ENCODE measurements around the gene SUGCT.

SUGCT gene

GRCh38 chr7:40297741-40298311, 163.0 kb downstream of the SUGCT start:
- H3K4me1 Mint-ChIP-seq (ENCODE audit: low read depth), result peaks cover 2% of the 10 kb centered on the region
- H3K9me3 Mint-ChIP-seq, result no peaks in the 10 kb centered on the region
- no peaks in the 10 kb centered on the region for H3K36me3 Mint-ChIP-seq (ENCODE audit: low read depth)
- no peak overlapping the region for H3K27ac Mint-ChIP-seq
- no peak overlapping the region for H3K4me3 Mint-ChIP-seq
- no peaks in the 10 kb centered on the region for H3K27me3 Mint-ChIP-seq (ENCODE audit: low read depth)

- Mint-ChIP-seq H3K4me1 (ENCODE audit: low read depth) (peaks cover 2% of the 10 kb centered on the region), H3K36me3 (ENCODE audit: low read depth) (no peaks in the 10 kb centered on the region), H3K4me3 (no peak overlapping the region)
Measured at GRCh38 chr7:40298421-40298820, 163.6 kb downstream of the SUGCT start.

GRCh38 chr7:40299097-40299496, 164.3 kb downstream of the SUGCT start:
- H3K27ac Mint-ChIP-seq, result no peak overlapping the region

More at GRCh38 chr7:40298421-40298820, 163.6 kb downstream of the SUGCT start:
- Mint-ChIP-seq H3K9me3 (no peaks in the 10 kb centered on the region), H3K27me3 (ENCODE audit: low read depth) (no peaks in the 10 kb centered on the region), H3K27ac (no peak overlapping the region)

GRCh38 chr7:40300146-40300670, 165.4 kb downstream of the SUGCT start:
- H3K27me3 Mint-ChIP-seq (ENCODE audit: low read depth), result no peaks in the 10 kb centered on the region
- H3K9me3 Mint-ChIP-seq, result no peaks in the 10 kb centered on the region

More at GRCh38 chr7:40299097-40299496, 164.3 kb downstream of the SUGCT start:
- Mint-ChIP-seq H3K27me3 (ENCODE audit: low read depth) (no peaks in the 10 kb centered on the region), H3K4me3 (no peak overlapping the region), H3K9me3 (no peaks in the 10 kb centered on the region), H3K36me3 (ENCODE audit: low read depth) (no peaks in the 10 kb centered on the region), H3K4me1 (ENCODE audit: low read depth) (peaks cover 2% of the 10 kb centered on the region)

GRCh38 chr7:40301486-40302068, 166.8 kb downstream of the SUGCT start:
- Mint-ChIP-seq H3K4me1 (ENCODE audit: low read depth) (peaks cover 2% of the 10 kb centered on the region), H3K27me3 (ENCODE audit: low read depth) (no peaks in the 10 kb centered on the region), H3K4me3 (no peak overlapping the region), H3K27ac (no peak overlapping the region), H3K9me3 (no peaks in the 10 kb centered on the region), H3K36me3 (ENCODE audit: low read depth) (no peaks in the 10 kb centered on the region)

More at GRCh38 chr7:40300146-40300670, 165.4 kb downstream of the SUGCT start:
- peaks cover 2% of the 10 kb centered on the region for H3K4me1 Mint-ChIP-seq (ENCODE audit: low read depth)
- H3K36me3 Mint-ChIP-seq (ENCODE audit: low read depth), result no peaks in the 10 kb centered on the region
- no peak overlapping the region for H3K4me3 Mint-ChIP-seq
- H3K27ac Mint-ChIP-seq, result no peak overlapping the region

GRCh38 chr7:40303996-40304395, 169.2 kb downstream of the SUGCT start:
- Mint-ChIP-seq H3K27ac (no peak overlapping the region), H3K4me3 (no peak overlapping the region), H3K4me1 (ENCODE audit: low read depth) (peaks cover under 1% of the 10 kb centered on the region), H3K9me3 (no peaks in the 10 kb centered on the region), H3K27me3 (ENCODE audit: low read depth) (no peaks in the 10 kb centered on the region), H3K36me3 (ENCODE audit: low read depth) (no peaks in the 10 kb centered on the region)

- no peaks in the 10 kb centered on the region for H3K4me1 Mint-ChIP-seq (ENCODE audit: low read depth)
- H3K27me3 Mint-ChIP-seq (ENCODE audit: low read depth), result no peaks in the 10 kb centered on the region
- H3K4me3 Mint-ChIP-seq, result no peak overlapping the region
- H3K9me3 Mint-ChIP-seq, result no peaks in the 10 kb centered on the region
- no peaks in the 10 kb centered on the region for H3K36me3 Mint-ChIP-seq (ENCODE audit: low read depth)
- H3K27ac Mint-ChIP-seq, result no peak overlapping the region
Measured at GRCh38 chr7:40305229-40305628, 170.4 kb downstream of the SUGCT start.

- no peak overlapping the region for H3K27ac Mint-ChIP-seq
- no peaks in the 10 kb centered on the region for H3K27me3 Mint-ChIP-seq (ENCODE audit: low read depth)
- no peaks in the 10 kb centered on the region for H3K9me3 Mint-ChIP-seq
Measured at GRCh38 chr7:40306025-40306424, 171.2 kb downstream of the SUGCT start.

GRCh38 chr7:40306596-40306995, 171.8 kb downstream of the SUGCT start:
- Mint-ChIP-seq H3K27me3 (ENCODE audit: low read depth) (no peaks in the 10 kb centered on the region), H3K27ac (no peak overlapping the region), H3K36me3 (ENCODE audit: low read depth) (no peaks in the 10 kb centered on the region), H3K4me1 (ENCODE audit: low read depth) (peaks cover 2% of the 10 kb centered on the region), H3K4me3 (no peak overlapping the region), H3K9me3 (no peaks in the 10 kb centered on the region)

More at GRCh38 chr7:40306025-40306424, 171.2 kb downstream of the SUGCT start:
- Mint-ChIP-seq H3K4me1 (ENCODE audit: low read depth) (no peaks in the 10 kb centered on the region), H3K4me3 (no peak overlapping the region), H3K36me3 (ENCODE audit: low read depth) (no peaks in the 10 kb centered on the region)

- no peaks in the 10 kb centered on the region for H3K36me3 Mint-ChIP-seq (ENCODE audit: low read depth)
- no peak overlapping the region for H3K4me3 Mint-ChIP-seq
- no peak overlapping the region for H3K27ac Mint-ChIP-seq
Measured at GRCh38 chr7:40310258-40310657, 175.5 kb downstream of the SUGCT start.

GRCh38 chr7:40311307-40311706, 176.5 kb downstream of the SUGCT start:
- H3K27me3 Mint-ChIP-seq (ENCODE audit: low read depth), result no peaks in the 10 kb centered on the region
- no peaks in the 10 kb centered on the region for H3K36me3 Mint-ChIP-seq (ENCODE audit: low read depth)
- H3K4me3 Mint-ChIP-seq, result no peak overlapping the region
- H3K27ac Mint-ChIP-seq, result no peak overlapping the region
- H3K4me1 Mint-ChIP-seq (ENCODE audit: low read depth), result peaks cover 2% of the 10 kb centered on the region
- H3K9me3 Mint-ChIP-seq, result no peaks in the 10 kb centered on the region

More at GRCh38 chr7:40310258-40310657, 175.5 kb downstream of the SUGCT start:
- H3K27me3 Mint-ChIP-seq (ENCODE audit: low read depth), result no peaks in the 10 kb centered on the region
- no peaks in the 10 kb centered on the region for H3K9me3 Mint-ChIP-seq
- H3K4me1 Mint-ChIP-seq (ENCODE audit: low read depth), result peaks cover 2% of the 10 kb centered on the region

- H3K4me3 Mint-ChIP-seq, result no peak overlapping the region
- H3K9me3 Mint-ChIP-seq, result no peaks in the 10 kb centered on the region
- H3K27me3 Mint-ChIP-seq (ENCODE audit: low read depth), result no peaks in the 10 kb centered on the region
- no peaks in the 10 kb centered on the region for H3K36me3 Mint-ChIP-seq (ENCODE audit: low read depth)
- no peak overlapping the region for H3K27ac Mint-ChIP-seq
- H3K4me1 Mint-ChIP-seq (ENCODE audit: low read depth), result peaks cover 2% of the 10 kb centered on the region
Measured at GRCh38 chr7:40315277-40315676, 180.5 kb downstream of the SUGCT start.

GRCh38 chr7:40316176-40316575, 181.4 kb downstream of the SUGCT start:
- Mint-ChIP-seq H3K4me1 (ENCODE audit: low read depth) (peaks cover 2% of the 10 kb centered on the region), H3K27me3 (ENCODE audit: low read depth) (no peaks in the 10 kb centered on the region), H3K36me3 (ENCODE audit: low read depth) (no peaks in the 10 kb centered on the region), H3K4me3 (no peak overlapping the region), H3K9me3 (no peaks in the 10 kb centered on the region), H3K27ac (no peak overlapping the region)

- no peaks in the 10 kb centered on the region for H3K9me3 Mint-ChIP-seq
- H3K27me3 Mint-ChIP-seq (ENCODE audit: low read depth), result no peaks in the 10 kb centered on the region
- H3K4me3 Mint-ChIP-seq, result no peak overlapping the region
- no peaks in the 10 kb centered on the region for H3K36me3 Mint-ChIP-seq (ENCODE audit: low read depth)
- no peaks in the 10 kb centered on the region for H3K4me1 Mint-ChIP-seq (ENCODE audit: low read depth)
- no peak overlapping the region for H3K27ac Mint-ChIP-seq
Measured at GRCh38 chr7:40324914-40325313, 190.1 kb downstream of the SUGCT start.

- H3K4me1 Mint-ChIP-seq (ENCODE audit: low read depth), result no peaks in the 10 kb centered on the region
Measured at GRCh38 chr7:40327113-40327512, 192.3 kb downstream of the SUGCT start.

More at GRCh38 chr7:40327113-40327512, 192.3 kb downstream of the SUGCT start:
- no peaks in the 10 kb centered on the region for H3K36me3 Mint-ChIP-seq (ENCODE audit: low read depth)
- H3K9me3 Mint-ChIP-seq, result no peaks in the 10 kb centered on the region
- no peak overlapping the region for H3K27ac Mint-ChIP-seq
- no peaks in the 10 kb centered on the region for H3K27me3 Mint-ChIP-seq (ENCODE audit: low read depth)
- no peak overlapping the region for H3K4me3 Mint-ChIP-seq

Data from T-helper 1 cell treated with Interleukin-12 subunit alpha and Interleukin-12 subunit beta and Interleukin-4 antibody, amounts not matched to agents 30 μg/mL and 1 μg/mL, for 36 hours (primary cell).